ENCODE data around the gene FBXO8. TPM values are rescaled to one million over a fixed set of nuclear protein-coding genes. Genes with fewer than 3 reads are reported as not detected.

Gene FBXO8
- total and polyA plus RNA-seq, 2 of the 4 experiments (the other 2 are of a cell fraction): 11.3 to 25.6 TPM

DNA sequence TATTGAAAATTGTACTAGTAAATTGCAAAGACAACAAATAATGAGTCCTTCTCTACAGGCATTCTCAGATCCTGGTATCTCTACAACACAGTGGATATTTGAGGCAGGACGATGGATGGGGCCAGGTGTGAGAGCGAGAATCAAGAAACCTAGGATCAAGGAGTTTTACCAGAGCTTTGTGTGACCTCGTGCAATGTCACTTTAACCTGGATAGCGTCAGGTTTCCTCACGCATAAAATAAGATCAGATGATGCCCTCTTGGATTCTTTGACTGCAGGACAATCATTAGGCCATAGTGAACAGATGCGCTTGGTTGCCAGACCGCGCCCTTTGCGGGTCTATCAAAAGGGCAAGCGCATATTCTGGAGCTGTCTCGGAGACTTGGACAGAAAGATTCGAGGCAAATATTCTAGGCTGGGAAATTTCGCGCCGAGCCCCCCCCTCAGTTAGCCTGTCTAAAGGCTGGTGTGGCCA lies 66.6 kb downstream of the FBXO8 start:
- in situ Hi-C loops (cut with MboI; ENCODE audit: low sequenced_read_pairs) (no loop called here), dilution Hi-C loops (cut with HindIII; ENCODE audit: low sequenced_read_pairs, unreplicated experiment) (no loop called here), intact Hi-C loops (cut with micrococcal nuclease) (no loop called here)
- Histone ChIP-seq H3K23ac (ENCODE audit: low read depth, low read length) (no peak overlapping the region), H3K36me3 (ENCODE audit: control insufficient read depth, insufficient read depth, low read length) (no peaks in the 10 kb centered on the region), H3K27ac (ENCODE audit: insufficient read depth, low read length) (no peak overlapping the region), H3K9ac (ENCODE audit: low read depth, low read length) (no peak overlapping the region), H3K56ac (ENCODE audit: extremely low read depth, insufficient read depth, low read length) (no peak overlapping the region), H3K27me3 (ENCODE audit: control insufficient read depth, insufficient read depth, low read length) (peaks cover 60% of the 10 kb centered on the region), H2BK20ac (ENCODE audit: low read depth, low read length) (no peak overlapping the region), H2BK15ac (ENCODE audit: low read depth, low read length) (no peak overlapping the region), H3K4me1 (ENCODE audit: control insufficient read depth, insufficient read depth, low read length) (peaks cover 2% of the 10 kb centered on the region; the same call in 1 of the 2 replicates), H2AK5ac (ENCODE audit: low read depth, low read length) (no peak overlapping the region), H3K14ac (replicated peaks; ENCODE audit: low read depth, low read length) (no peak overlapping the region), H3K9me3 (ENCODE audit: control insufficient read depth, insufficient read depth, low read length) (peaks cover 6% of the 10 kb centered on the region; the same call in 1 of the 2 replicates), H4K5ac (ENCODE audit: low read depth, low read length) (no peak overlapping the region), H3K79me1 (ENCODE audit: low read depth in 1 of 2, low read length in 2 of 2) (no peaks in the 10 kb centered on the region), H2AFZ (replicated peaks; ENCODE audit: low read length, poor library complexity) (peak overlapping the region; percentile 80), H3K18ac (ENCODE audit: low read depth, low read length) (no peak overlapping the region), H2AK9ac (replicated peaks; ENCODE audit: low read depth, low read length, poor library complexity) (no peak overlapping the region), H3K4me3 (ENCODE audit: insufficient read depth, low read depth, low read length) (no peak overlapping the region), H2BK120ac (ENCODE audit: low read depth, low read length) (no peak overlapping the region), H4K91ac (ENCODE audit: insufficient read depth, low read depth, low read length) (no peak overlapping the region), H2BK5ac (ENCODE audit: low read depth, low read length, poor library complexity, severe bottlenecking) (no peak overlapping the region), H3K4ac (ENCODE audit: low read depth, low read length) (no peak overlapping the region), H4K8ac (ENCODE audit: low read depth in 2 of 2, low read length in 2 of 2) (no peak overlapping the region), H4K20me1 (ENCODE audit: insufficient read depth, low read length) (no peaks in the 10 kb centered on the region), H3K4me2 (ENCODE audit: low read depth, low read length) (no peak overlapping the region; the same call in 1 of the 2 replicates), H3K9me1 (ENCODE audit: insufficient read depth, low read length) (peaks cover 3% of the 10 kb centered on the region; the same call in 1 of the 2 replicates)
- CTCF ChIA-PET: interaction anchor here (0.7 to 1.3 kb wide), 3 partner anchors 9 to 53 kb away, joined by 3 to 4 read pairs (median 3); no protein-coding TSS in a partner anchor
- no TSS peak for BruUV-seq (replicated peaks)
- POLR2A ChIA-PET (ENCODE audit: unreplicated experiment): interaction anchor here (0.6 kb wide), 1 partner anchor 1052 kb away, joined by 6 read pairs; no protein-coding TSS in a partner anchor
- DNase-seq: no peak
- TF ChIP-seq NFE2L2 (IDR thresholded peaks at IDR 0.05; ENCODE audit: low read depth, low read length) (no peak), BHLHE40 (IDR thresholded peaks at IDR 0.05; ENCODE audit: low read depth, low read length) (no peak), CHD1 (IDR thresholded peaks at IDR 0.05; ENCODE audit: low read depth, low read length) (no peak), ELK1 (IDR thresholded peaks at IDR 0.05; ENCODE audit: borderline replicate concordance, low read depth, low read length) (no peak), FOS (IDR thresholded peaks at IDR 0.05; ENCODE audit: low read depth, low read length) (no peak), SMC3 (IDR thresholded peaks at IDR 0.05; ENCODE audit: low read depth, low read length) (no peak), CEBPB (IDR thresholded peaks at IDR 0.05; ENCODE audit: low read depth, low read length) (no peak), RCOR1 (IDR thresholded peaks at IDR 0.05; ENCODE audit: insufficient replicate concordance, low read length) (no peak)
- TF ChIP-seq, protein P1, sequence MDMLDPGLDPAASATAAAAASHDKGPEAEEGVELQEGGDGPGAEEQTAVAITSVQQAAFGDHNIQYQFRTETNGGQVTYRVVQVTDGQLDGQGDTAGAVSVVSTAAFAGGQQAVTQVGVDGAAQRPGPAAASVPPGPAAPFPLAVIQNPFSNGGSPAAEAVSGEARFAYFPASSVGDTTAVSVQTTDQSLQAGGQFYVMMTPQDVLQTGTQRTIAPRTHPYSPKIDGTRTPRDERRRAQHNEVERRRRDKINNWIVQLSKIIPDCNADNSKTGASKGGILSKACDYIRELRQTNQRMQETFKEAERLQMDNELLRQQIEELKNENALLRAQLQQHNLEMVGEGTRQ (IDR thresholded peaks at IDR 0.05; ENCODE audit: low read depth, low read length): no peak
- WGBS, 2 experiments (ENCODE audit: extremely low coverage in 2 of 2, insufficient read length in 1 of 2): 22% methylated on average over 13 of the region's 15 CpGs; no CpG with 5 or more reads in 1 of the 2 experiments
- no peak for ATAC-seq (ENCODE audit: low read depth)
